Mesendoderm (in vitro differentiated cells): Measurements from ENCODE around the gene SNHG17.
"Not testable (repeated sequence)": the region's sequence is repeated elsewhere in the genome, so short reads cannot be mapped to it uniquely, and the experiment has no call there.

Source experiments
- DNase-seq: peaks from one replicate; pipeline ENCODE4 v3.0.0; 2013
- H2AK5ac ChIP-seq: 2 replicates; pipeline ENCODE4 v1.6.1; 2013; ENCODE audit warnings: low read length, inconsistent platforms
- H2BK120ac ChIP-seq: 2 replicates; pipeline ENCODE4 v1.6.1; 2013; ENCODE audit warnings: low read depth, mild to moderate bottlenecking, low read length, moderate library complexity, mixed read lengths
- H2BK15ac ChIP-seq: replicated peaks from 2 replicates; pipeline ENCODE4 v1.6.1; 2013; ENCODE audit warnings: low read depth, mild to moderate bottlenecking, moderate library complexity
- H2BK5ac ChIP-seq: 2 replicates; pipeline ENCODE4 v1.6.1; 2013; ENCODE audit warnings: low read length, inconsistent platforms
- H3K18ac ChIP-seq: 2 replicates; pipeline ENCODE4 v1.6.1; 2013; ENCODE audit warnings: mild to moderate bottlenecking, low read length, mixed read lengths
- H3K23ac ChIP-seq: one replicate; pipeline ENCODE4 v1.6.1; 2013; ENCODE audit warnings: low read length
- H3K27ac ChIP-seq: 2 replicates; pipeline ENCODE4 v1.5.1; 2013; ENCODE audit warnings: low read depth, mild to moderate bottlenecking, inconsistent platforms, low read length, moderate library complexity
- H3K27me3 ChIP-seq: 2 replicates; pipeline ENCODE4 v1.6.1; 2013; ENCODE audit warnings: low read length, control low read depth, mild to moderate bottlenecking, inconsistent platforms; ENCODE audit not compliant: insufficient read depth, poor library complexity
- H3K36me3 ChIP-seq: 2 replicates; pipeline ENCODE4 v1.6.1; 2013; ENCODE audit warnings: low read length, inconsistent platforms; ENCODE audit not compliant: control insufficient read depth, insufficient read depth
- H3K4ac ChIP-seq: one replicate; pipeline ENCODE4 v1.6.1; 2013; ENCODE audit warnings: low read depth, mild to moderate bottlenecking, low read length, moderate library complexity
- H3K4me1 ChIP-seq: 2 replicates; pipeline ENCODE4 v1.6.1; 2013; ENCODE audit warnings: low read depth, low read length, inconsistent platforms; ENCODE audit not compliant: control insufficient read depth
- H3K4me2 ChIP-seq: 2 replicates; pipeline ENCODE4 v1.6.1; 2013; ENCODE audit warnings: low read length
- H3K4me3 ChIP-seq: 2 replicates; pipeline ENCODE4 v1.5.1; 2013; ENCODE audit warnings: mild to moderate bottlenecking, low read length
- H3K56ac ChIP-seq: one replicate; pipeline ENCODE4 v1.6.1; 2013; ENCODE audit warnings: low read length
- H3K79me1 ChIP-seq: 2 replicates; pipeline ENCODE4 v1.6.1; 2013; ENCODE audit warnings: low read length, inconsistent platforms
- H3K79me2 ChIP-seq: 2 replicates; pipeline ENCODE4 v1.6.1; 2013; ENCODE audit warnings: mild to moderate bottlenecking, low read length; ENCODE audit not compliant: control insufficient read depth, insufficient read depth
- H3K9ac ChIP-seq: 2 replicates; pipeline ENCODE4 v1.6.1; 2013; ENCODE audit warnings: low read length, inconsistent platforms
- H4K5ac ChIP-seq: one replicate; pipeline ENCODE4 v1.6.1; 2013; ENCODE audit warnings: low read length
- H4K8ac ChIP-seq: one replicate; pipeline ENCODE4 v1.6.1; 2013; ENCODE audit warnings: low read depth, mild to moderate bottlenecking, control low read depth, low read length, moderate library complexity
- WGBS: extraction: QIAGEN DNeasy Blood & Tissue Kit; methylation state at CpG from one replicate; pipeline ENCODE4 v1.1.7; 2013; ENCODE audit warnings: low lambda C conversion rate, missing lambda C conversion rate; ENCODE audit not compliant: insufficient coverage; ENCODE audit errors: extremely low coverage; 5-methylcytosine and 5-hydroxymethylcytosine counted together

SNHG17 gene

GRCh38 chr20:38414769-38415450, 20.2 kb downstream of the SNHG17 start:
- no CpG with 5 or more reads among the region's 14 CpGs for WGBS
- no peak for DNase-seq
- no peak overlapping the region for H4K5ac ChIP-seq
- H2AK5ac ChIP-seq: no peak overlapping the region
- H3K4me2 ChIP-seq: no peak overlapping the region
- no peaks in the 10 kb centered on the region for H3K4me1 ChIP-seq
- H4K8ac ChIP-seq: no peak overlapping the region
- no peaks in the 10 kb centered on the region for H3K79me2 ChIP-seq
- H3K4me3 ChIP-seq: no peak overlapping the region
- no peak overlapping the region for H3K23ac ChIP-seq
- H2BK15ac ChIP-seq: no peak overlapping the region
- peaks cover 18% of the 10 kb centered on the region for H3K36me3 ChIP-seq
- H3K27ac ChIP-seq: no peak overlapping the region
- no peak overlapping the region for H3K9ac ChIP-seq
- H2BK5ac ChIP-seq: no peak overlapping the region
- no peak overlapping the region for H3K4ac ChIP-seq
- no peak overlapping the region for H3K18ac ChIP-seq
- peaks cover under 1% of the 10 kb centered on the region for H3K79me1 ChIP-seq
- no peak overlapping the region for H2BK120ac ChIP-seq
- H3K27me3 ChIP-seq: no peaks in the 10 kb centered on the region
- H3K56ac ChIP-seq: no peak overlapping the region

DNA sequence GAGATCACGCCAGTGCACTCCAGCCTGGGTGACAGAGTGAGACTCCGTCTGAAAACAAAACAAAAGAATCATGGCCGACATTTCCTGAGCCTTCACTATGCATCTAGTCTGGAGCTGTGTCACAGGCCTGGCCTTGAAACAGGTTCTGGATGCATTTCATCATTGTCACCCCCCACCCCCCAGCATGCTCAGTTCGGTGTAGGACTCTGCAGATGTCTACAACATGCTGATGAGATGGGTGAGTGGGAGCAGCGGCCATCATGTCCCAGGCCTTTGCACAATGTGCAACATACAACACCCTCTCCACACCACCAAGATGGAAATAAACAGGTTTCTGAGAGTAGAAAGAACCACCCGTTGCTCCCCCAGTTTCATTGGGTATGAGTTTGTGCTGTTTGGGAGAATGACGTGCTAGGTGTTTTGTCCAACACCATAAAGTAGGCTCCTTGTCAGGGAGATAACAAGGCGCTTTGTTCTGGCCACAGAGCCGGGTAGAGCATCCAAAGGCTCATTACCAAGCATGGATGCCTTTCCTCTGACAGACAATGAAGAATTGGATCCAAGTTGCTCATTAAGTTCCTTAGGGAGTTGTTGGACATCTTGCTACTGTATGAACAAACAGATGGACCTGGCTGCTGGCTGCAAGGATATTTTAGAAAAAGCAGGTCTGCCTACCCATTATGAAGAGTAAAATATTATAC, 22.1 kb downstream of the SNHG17 start:
- Histone ChIP-seq H3K79me1 (no peaks in the 10 kb centered on the region), H2BK15ac (no peak overlapping the region), H3K18ac (no peak overlapping the region), H3K27ac (no peak overlapping the region), H3K9ac (no peak overlapping the region), H3K4me2 (no peak overlapping the region), H2BK5ac (no peak overlapping the region), H3K4me3 (no peak overlapping the region), H3K56ac (no peak overlapping the region), H3K27me3 (no peaks in the 10 kb centered on the region), H4K5ac (no peak overlapping the region), H2BK120ac (no peak overlapping the region), H2AK5ac (no peak overlapping the region), H3K36me3 (peaks cover 7% of the 10 kb centered on the region), H3K23ac (no peak overlapping the region), H3K4ac (no peak overlapping the region), H4K8ac (no peak overlapping the region), H3K4me1 (no peaks in the 10 kb centered on the region), H3K79me2 (no peaks in the 10 kb centered on the region)
- WGBS: no CpG with 5 or more reads among the region's 9 CpGs
- no peak for DNase-seq

GRCh38 chr20:38407822-38408221, 27.3 kb downstream of the SNHG17 start:
- not testable (repeated sequence) for H3K36me3 ChIP-seq, H2BK15ac ChIP-seq, H3K4ac ChIP-seq, H3K4me3 ChIP-seq, H3K56ac ChIP-seq, H2AK5ac ChIP-seq, H2BK120ac ChIP-seq, H3K23ac ChIP-seq, H3K79me1 ChIP-seq, H3K18ac ChIP-seq, DNase-seq, H4K8ac ChIP-seq, H3K9ac ChIP-seq, H3K27me3 ChIP-seq, H3K4me1 ChIP-seq, H4K5ac ChIP-seq, H3K79me2 ChIP-seq, H2BK5ac ChIP-seq, H3K27ac ChIP-seq, H3K4me2 ChIP-seq
- no CpG with 5 or more reads among the region's 9 CpGs for WGBS

DNA sequence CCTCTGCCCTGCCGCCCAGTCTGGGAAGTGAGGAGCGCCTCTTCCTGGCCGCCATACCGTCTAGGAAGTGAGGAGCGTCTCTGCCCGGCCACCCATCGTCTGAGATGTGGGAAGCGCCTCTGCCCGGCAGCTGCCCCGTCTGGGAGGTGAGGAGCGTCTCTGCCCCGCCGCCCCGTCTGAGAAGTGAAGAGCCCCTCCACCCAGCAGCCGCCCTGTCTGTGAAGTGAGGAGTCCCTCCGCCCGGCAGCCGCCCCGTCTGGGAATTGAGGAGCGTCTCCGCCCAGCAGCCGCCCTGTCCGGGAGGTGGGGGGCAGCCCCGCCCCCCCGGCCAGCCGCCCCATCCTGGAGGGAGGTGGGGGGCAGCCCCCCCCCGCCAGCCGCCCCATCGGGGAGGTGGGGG, 27.8 kb downstream of the SNHG17 start:
- H3K4ac ChIP-seq: no peak overlapping the region
- no peaks in the 10 kb centered on the region for H3K27me3 ChIP-seq
- no peak overlapping the region for H2BK120ac ChIP-seq
- peaks cover 2% of the 10 kb centered on the region for H3K36me3 ChIP-seq
- H4K5ac ChIP-seq: no peak overlapping the region
- no peak overlapping the region for H3K9ac ChIP-seq
- no peak overlapping the region for H3K4me3 ChIP-seq
- no peak overlapping the region for H2BK15ac ChIP-seq
- no peak overlapping the region for H3K27ac ChIP-seq
- H3K4me2 ChIP-seq: no peak overlapping the region
- H3K79me2 ChIP-seq: no peaks in the 10 kb centered on the region
- no peaks in the 10 kb centered on the region for H3K4me1 ChIP-seq
- no peaks in the 10 kb centered on the region for H3K79me1 ChIP-seq
- DNase-seq: no peak
- H3K18ac ChIP-seq: no peak overlapping the region
- no peak overlapping the region for H2BK5ac ChIP-seq
- no CpG with 5 or more reads among the region's 29 CpGs for WGBS
- no peak overlapping the region for H2AK5ac ChIP-seq
- no peak overlapping the region for H3K56ac ChIP-seq
- no peak overlapping the region for H3K23ac ChIP-seq
- no peak overlapping the region for H4K8ac ChIP-seq

- Histone ChIP-seq H2AK5ac (no peak overlapping the region), H3K4me1 (no peaks in the 10 kb centered on the region), H3K18ac (no peak overlapping the region), H2BK5ac (no peak overlapping the region), H3K36me3 (peaks cover 2% of the 10 kb centered on the region), H3K4me2 (no peak overlapping the region), H2BK15ac (no peak overlapping the region), H3K79me2 (no peaks in the 10 kb centered on the region), H3K56ac (no peak overlapping the region), H3K23ac (no peak overlapping the region), H3K4ac (no peak overlapping the region), H3K27me3 (no peaks in the 10 kb centered on the region), H4K8ac (no peak overlapping the region), H3K9ac (no peak overlapping the region), H4K5ac (no peak overlapping the region), H3K4me3 (no peak overlapping the region), H3K27ac (no peak overlapping the region), H2BK120ac (no peak overlapping the region), H3K79me1 (no peaks in the 10 kb centered on the region)
- WGBS: no CpG with 5 or more reads among the region's 5 CpGs
- no peak for DNase-seq
These were observed 28.7 kb downstream of the SNHG17 start for GRCh38 chr20:38406476-38406875.
